K562 (cell line): Measurements from ENCODE around the gene YPEL2. TPM values are rescaled to one million over a fixed set of nuclear protein-coding genes. Genes with fewer than 3 reads are reported as not detected.

Source experiments
- ATAC-seq: fragments of 200-7000 bp; cut with Tn5 transposase; 3 replicates; pipeline ENCODE4 v1.9.1; 2020; ENCODE audit warnings: moderate library complexity
- BruUV-seq: library from RNA; stranded (reverse); fragments of 400-500 nt; replicated peaks from 2 replicates; lab custom pipeline; 2021; lab: Mats Ljungman, UMichigan
- CTCF ChIA-PET: fragments of 300-600 bp; formaldehyde crosslinking; extraction: SDS; loops from one replicate; lab custom pipeline; 2021; ENCODE audit warnings: low intra/inter-chr PET ratio; lab: Yijun Ruan, JAX
- POLR2A ChIA-PET: fragments of 300-600, 350-650 bp; sonication (Branson Sonifier 250); formaldehyde crosslinking; extraction: SDS; loops from one replicate; lab custom pipeline; 2021; ENCODE audit warnings: antibody characterized with exemption, inconsistent platforms; lab: Yijun Ruan, JAX
- DNase-seq, 4 experiments: peaks; one replicate each; pipeline versions ENCODE4 v3.0.0 to v3.0.0-alpha.2; 2011 to 2018; ENCODE audit warnings: low spot score in 3 of 4, mixed read lengths in 3 of 4; ENCODE audit errors: extremely low read depth in 1 of 4
- FAIRE-seq: peaks from 2 replicates; lab custom pipeline; 2011; peaks lifted over from hg19 to GRCh38; lab: Jason Lieb, UNC
- H2AFZ ChIP-seq: 2 replicates; pipeline ENCODE4 v1.6.0; 2011; ENCODE audit warnings: low read depth, low read length, control low read depth, inconsistent platforms
- H3K27ac ChIP-seq: fragments of 200-600 bp; 3 replicates; pipeline ENCODE4 v1.8.0; 2011; ENCODE audit warnings: low read depth, mild to moderate bottlenecking, control low read depth, inconsistent platforms, low read length, moderate library complexity, mixed read lengths; ENCODE audit errors: extremely low read depth
- H3K27me3 ChIP-seq, 2 experiments: fragments of 300-600 bp in 1 of 2; 2 replicates in 1 of 2; 3 replicates in 1 of 2; pipeline versions ENCODE4 v1.6.0 to v1.8.0; 2011; ENCODE audit warnings: inconsistent platforms in 2 of 2, low read length in 2 of 2, mild to moderate bottlenecking in 1 of 2, mixed read lengths in 1 of 2, moderate library complexity in 1 of 2; ENCODE audit not compliant: control insufficient read depth in 2 of 2, insufficient read depth in 2 of 2
- H3K36me3 ChIP-seq: fragments of 300-600 bp; 3 replicates; pipeline ENCODE4 v1.8.0; 2011; ENCODE audit warnings: mild to moderate bottlenecking, low read length, inconsistent platforms; ENCODE audit not compliant: control insufficient read depth, insufficient read depth
- H3K4me1 ChIP-seq, 2 experiments: fragments of 200-600 bp in 1 of 2; replicated peaks in 1 of 2; 2 replicates in 1 of 2; 3 replicates in 1 of 2; pipeline versions ENCODE4 v1.5.1 to v1.8.0; 2011; ENCODE audit warnings: inconsistent platforms in 2 of 2, low read length in 2 of 2, mild to moderate bottlenecking in 1 of 2, mixed read lengths in 1 of 2, moderate library complexity in 1 of 2; ENCODE audit not compliant: control insufficient read depth in 2 of 2, insufficient read depth in 2 of 2
- H3K4me2 ChIP-seq: 2 replicates; pipeline ENCODE4 v1.6.1; 2011; ENCODE audit warnings: low read length, control low read depth, inconsistent platforms, mixed read lengths; ENCODE audit not compliant: insufficient read depth
- H3K4me3 ChIP-seq: fragments of 200-600 bp; sonication (generic), shearing (Covaris generic); 2 replicates; pipeline ENCODE4 v1.5.1; 2016; ENCODE audit warnings: control low read depth, inconsistent platforms
- H3K79me2 ChIP-seq: fragments of 200-600 bp; 3 replicates; pipeline ENCODE4 v1.8.0; 2011; ENCODE audit warnings: low read length, inconsistent platforms; ENCODE audit not compliant: control insufficient read depth, insufficient read depth
- H3K9ac ChIP-seq, 2 experiments: 2 replicates each; pipeline versions ENCODE4 v1.6.0 to v1.6.1; 2011; ENCODE audit warnings: low read depth in 2 of 2, low read length in 2 of 2, control low read depth in 1 of 2, inconsistent platforms in 1 of 2, mild to moderate bottlenecking in 1 of 2, mixed read lengths in 1 of 2; ENCODE audit not compliant: insufficient read depth in 1 of 2
- H3K9me1 ChIP-seq: one replicate; pipeline ENCODE4 v1.6.0; 2011; ENCODE audit warnings: inconsistent platforms, mild to moderate bottlenecking, low read length, moderate library complexity; ENCODE audit not compliant: control insufficient read depth, insufficient read depth
- H3K9me3 ChIP-seq: replicated peaks from 2 replicates; pipeline ENCODE4 v1.5.1; 2011; ENCODE audit warnings: low read depth, low read length, inconsistent platforms; ENCODE audit not compliant: control insufficient read depth, insufficient read depth
- H4K20me1 ChIP-seq: replicated peaks from 2 replicates; pipeline ENCODE4 v1.6.1; 2011; ENCODE audit warnings: low read length, inconsistent platforms, mixed read lengths; ENCODE audit not compliant: control insufficient read depth, insufficient read depth
- CEBPB ChIP-seq: fragments of 450-650 bp; IDR thresholded peaks from 2 replicates; pipeline ENCODE4 v1.6.1; 2016; ENCODE audit warnings: missing genetic modification characterization, missing compliant biosample characterization
- CEBPG ChIP-seq, 3 experiments: fragments of 200-800 bp in 1 of 3; sonication (Bioruptor generic) in 1 of 3; sonication (generic) in 1 of 3; formaldehyde crosslinking in 1 of 3; IDR thresholded peaks in 2 of 3; conservative IDR thresholded peaks in 1 of 3; 2 replicates each; pipeline versions ENCODE4 v1.6.1 to v1.8.0; 2016 to 2022; ENCODE audit warnings: missing compliant biosample characterization in 2 of 3, missing genetic modification characterization in 2 of 3, mild to moderate bottlenecking in 1 of 3, missing genetic modification reagents in 1 of 3
- DPF2 ChIP-seq: fragments of 450-650 bp; IDR thresholded peaks from 2 replicates; pipeline ENCODE4 v1.6.1; 2016
- FOSL1 ChIP-seq: fragments of 200-800 bp; sonication (Bioruptor generic); conservative IDR thresholded peaks from 2 replicates; pipeline ENCODE4 v1.6.1; 2016; ENCODE audit warnings: missing genetic modification characterization, missing compliant biosample characterization
- KDM1A ChIP-seq, 2 experiments: fragments of 450-650 bp; IDR thresholded peaks; 2 replicates each; pipeline ENCODE4 v1.6.1; 2016; ENCODE audit warnings: mild to moderate bottlenecking in 2 of 2
- MEIS2 ChIP-seq: fragments of 450-650 bp; IDR thresholded peaks from 2 replicates; pipeline ENCODE4 v1.6.1; 2014; ENCODE audit warnings: mild to moderate bottlenecking; ENCODE audit not compliant: partially characterized antibody
- MTA1 ChIP-seq: fragments of 450-650 bp; IDR thresholded peaks from 2 replicates; pipeline ENCODE4 v1.6.1; 2017; ENCODE audit warnings: borderline replicate concordance
- RBM39 ChIP-seq: fragments of 200-400 bp; formaldehyde crosslinking; optimal IDR thresholded peaks from 2 replicates; pipeline ENCODE3; 2018; ENCODE audit warnings: low read depth, low read length
- WGBS: fragments of 100-300 bp; shearing (Covaris generic); methylation state at CpG from one replicate; pipeline ENCODE4 v1.1.6; 2016; ENCODE audit warnings: low coverage, mixed read lengths; ENCODE audit not compliant: insufficient coverage; ENCODE audit errors: missing lambda C conversion rate; 5-methylcytosine and 5-hydroxymethylcytosine counted together
- in situ Hi-C: fragments of 300-500 bp; cut with MboI; formaldehyde crosslinking; loops from 4 replicates; pipeline ENCODE4 v1.15.0; 2018; ENCODE audit warnings: inconsistent platforms, mixed read lengths
- intact Hi-C: fragments of 100-400 bp; cut with micrococcal nuclease; formaldehyde crosslinking; loops from 2 replicates; pipeline ENCODE4 v1.14.2; 2022
- polyA plus RNA-seq, 8 experiments: library from polyadenylated mRNA; depleted of rRNA in 4 of 8; stranded (reverse) in 5 of 8; unstranded in 3 of 8; fragments of >200 nt; fragmentation: Nextera tagmentation in 2 of 8; fragmentation: Illumina TruSeq in 1 of 8; extraction: Ambion mirVana in 2 of 8; extraction: Trizol in 1 of 8; gene quantifications; 2 replicates each; pipeline versions ENCODE4 v1.2.1 to v1.2.3, GENCODE V29; 2011 to 2014; ENCODE audit warnings: inconsistent platforms in 1 of 8, missing spikeins in 1 of 8
- total RNA-seq, 7 experiments: library from RNA; depleted of rRNA in 6 of 7; stranded (reverse); fragments of >200 nt in 6 of 7; fragmentation: Illumina TruSeq in 2 of 7; extraction: Trizol in 2 of 7; gene quantifications; 2 replicates each; pipeline versions ENCODE4 v1.2.1 to v1.2.3, GENCODE V29; 2011 to 2021; ENCODE audit warnings: low replicate concordance in 1 of 7
- TF ChIP-seq, protein P1 (sequence below), 2 experiments: IDR thresholded peaks in 1 of 2; conservative IDR thresholded peaks in 1 of 2; 2 replicates each; pipeline ENCODE4 v1.6.1; 2016; ENCODE audit warnings: low read depth in 2 of 2, mild to moderate bottlenecking in 1 of 2, missing compliant biosample characterization in 1 of 2, missing genetic modification characterization in 1 of 2, moderate library complexity in 1 of 2
- TF ChIP-seq, protein P2 (sequence below), 2 experiments: fragments of 150-350 bp in 1 of 2; IDR thresholded peaks; 2 replicates each; pipeline ENCODE4 v1.6.1; 2012 to 2016; ENCODE audit warnings: low read depth in 2 of 2, low read length in 2 of 2, mild to moderate bottlenecking in 1 of 2, moderate library complexity in 1 of 2
- TF ChIP-seq, protein P3 (sequence below): fragments of 450-650 bp; IDR thresholded peaks from 2 replicates; pipeline ENCODE4 v1.6.1; 2016

The YPEL2 gene
- total and polyA plus RNA-seq, 9 of the 15 experiments (the other 6 are each of a cell fraction or from before 2014, with no cell fraction given), result 0.11 to 2.4 (median 0.47) TPM

DNA sequence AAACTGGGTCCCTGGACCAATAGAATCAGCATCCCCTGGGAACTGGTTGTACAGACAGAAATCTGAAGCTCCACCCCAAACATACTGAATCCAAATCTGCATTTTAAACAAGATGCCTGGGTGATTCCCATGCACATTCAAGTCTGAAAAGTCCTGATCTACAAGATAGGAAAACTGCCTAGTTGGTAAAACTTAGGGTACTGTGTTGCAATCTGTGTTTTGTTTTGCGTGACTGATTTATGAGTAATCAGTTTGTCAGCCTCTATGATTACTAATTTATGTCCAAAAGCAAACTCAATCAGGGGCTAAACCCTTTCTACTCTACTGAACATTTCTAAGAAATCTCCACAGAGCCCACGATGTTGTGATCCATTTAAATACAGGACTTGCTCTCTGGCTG is 103.8 kb downstream of the YPEL2 start:
- Histone ChIP-seq H3K27ac (no peak overlapping the region), H2AFZ (no peak overlapping the region), H3K9ac (no peak overlapping the region), H4K20me1 (no peaks in the 10 kb centered on the region), H3K27me3 (peaks cover 12 to 19% of the 10 kb centered on the region in 2 experiments; a peak in 4 of 5 replicates), H3K79me2 (no peaks in the 10 kb centered on the region), H3K9me1 (no peaks in the 10 kb centered on the region), H3K4me2 (no peak overlapping the region), H3K4me1 (no peaks in the 10 kb centered on the region), H3K4me3 (no peak overlapping the region), H3K36me3 (no peaks in the 10 kb centered on the region), H3K9me3 (no peaks in the 10 kb centered on the region)
- BruUV-seq, result no TSS peak
- no peak for ATAC-seq
- ChIA-PET POLR2A (no interaction called here), CTCF (interaction anchor here (0.6 kb wide), 2 partner anchors 129 to 723 kb away, joined by 3 to 4 read pairs; no protein-coding TSS in a partner anchor)
- TF ChIP-seq FOSL1 (tag), result peak; percentile 46; the same call in 1 of the 2 replicates
- TF ChIP-seq, protein P1, sequence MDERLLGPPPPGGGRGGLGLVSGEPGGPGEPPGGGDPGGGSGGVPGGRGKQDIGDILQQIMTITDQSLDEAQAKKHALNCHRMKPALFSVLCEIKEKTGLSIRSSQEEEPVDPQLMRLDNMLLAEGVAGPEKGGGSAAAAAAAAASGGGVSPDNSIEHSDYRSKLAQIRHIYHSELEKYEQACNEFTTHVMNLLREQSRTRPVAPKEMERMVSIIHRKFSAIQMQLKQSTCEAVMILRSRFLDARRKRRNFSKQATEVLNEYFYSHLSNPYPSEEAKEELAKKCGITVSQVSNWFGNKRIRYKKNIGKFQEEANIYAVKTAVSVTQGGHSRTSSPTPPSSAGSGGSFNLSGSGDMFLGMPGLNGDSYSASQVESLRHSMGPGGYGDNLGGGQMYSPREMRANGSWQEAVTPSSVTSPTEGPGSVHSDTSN (CRISPR knock-in tag; IDR thresholded peaks at IDR 0.05; ENCODE audit: low read depth), result no peak
- TF ChIP-seq, protein P1 (tag; conservative IDR thresholded peaks at IDR 0.05; ENCODE audit: low read depth), result peak; percentile 44; the same call in 1 of the 2 replicates
- no peak for TF ChIP-seq RBM39
- no peak for TF ChIP-seq CEBPG (CRISPR knock-in tag; IDR thresholded peaks at IDR 0.05)
- TF ChIP-seq CEBPG (tag; conservative IDR thresholded peaks at IDR 0.05 in 1 of 2, IDR thresholded peaks at IDR 0.05 in 1 of 2), result peak; percentile 49 to 86
- TF ChIP-seq KDM1A (IDR thresholded peaks at IDR 0.05), result peak; percentile 36 to 64; a peak in 2 of 4 replicates
- TF ChIP-seq CEBPB (tag), result peak; percentile 54
- TF ChIP-seq, protein P2, sequence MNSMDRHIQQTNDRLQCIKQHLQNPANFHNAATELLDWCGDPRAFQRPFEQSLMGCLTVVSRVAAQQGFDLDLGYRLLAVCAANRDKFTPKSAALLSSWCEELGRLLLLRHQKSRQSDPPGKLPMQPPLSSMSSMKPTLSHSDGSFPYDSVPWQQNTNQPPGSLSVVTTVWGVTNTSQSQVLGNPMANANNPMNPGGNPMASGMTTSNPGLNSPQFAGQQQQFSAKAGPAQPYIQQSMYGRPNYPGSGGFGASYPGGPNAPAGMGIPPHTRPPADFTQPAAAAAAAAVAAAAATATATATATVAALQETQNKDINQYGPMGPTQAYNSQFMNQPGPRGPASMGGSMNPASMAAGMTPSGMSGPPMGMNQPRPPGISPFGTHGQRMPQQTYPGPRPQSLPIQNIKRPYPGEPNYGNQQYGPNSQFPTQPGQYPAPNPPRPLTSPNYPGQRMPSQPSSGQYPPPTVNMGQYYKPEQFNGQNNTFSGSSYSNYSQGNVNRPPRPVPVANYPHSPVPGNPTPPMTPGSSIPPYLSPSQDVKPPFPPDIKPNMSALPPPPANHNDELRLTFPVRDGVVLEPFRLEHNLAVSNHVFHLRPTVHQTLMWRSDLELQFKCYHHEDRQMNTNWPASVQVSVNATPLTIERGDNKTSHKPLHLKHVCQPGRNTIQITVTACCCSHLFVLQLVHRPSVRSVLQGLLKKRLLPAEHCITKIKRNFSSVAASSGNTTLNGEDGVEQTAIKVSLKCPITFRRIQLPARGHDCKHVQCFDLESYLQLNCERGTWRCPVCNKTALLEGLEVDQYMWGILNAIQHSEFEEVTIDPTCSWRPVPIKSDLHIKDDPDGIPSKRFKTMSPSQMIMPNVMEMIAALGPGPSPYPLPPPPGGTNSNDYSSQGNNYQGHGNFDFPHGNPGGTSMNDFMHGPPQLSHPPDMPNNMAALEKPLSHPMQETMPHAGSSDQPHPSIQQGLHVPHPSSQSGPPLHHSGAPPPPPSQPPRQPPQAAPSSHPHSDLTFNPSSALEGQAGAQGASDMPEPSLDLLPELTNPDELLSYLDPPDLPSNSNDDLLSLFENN (IDR thresholded peaks at IDR 0.05; ENCODE audit: low read depth in 2 of 2, low read length in 2 of 2), result no peak
- no peak for TF ChIP-seq DPF2
- TF ChIP-seq, protein P3, sequence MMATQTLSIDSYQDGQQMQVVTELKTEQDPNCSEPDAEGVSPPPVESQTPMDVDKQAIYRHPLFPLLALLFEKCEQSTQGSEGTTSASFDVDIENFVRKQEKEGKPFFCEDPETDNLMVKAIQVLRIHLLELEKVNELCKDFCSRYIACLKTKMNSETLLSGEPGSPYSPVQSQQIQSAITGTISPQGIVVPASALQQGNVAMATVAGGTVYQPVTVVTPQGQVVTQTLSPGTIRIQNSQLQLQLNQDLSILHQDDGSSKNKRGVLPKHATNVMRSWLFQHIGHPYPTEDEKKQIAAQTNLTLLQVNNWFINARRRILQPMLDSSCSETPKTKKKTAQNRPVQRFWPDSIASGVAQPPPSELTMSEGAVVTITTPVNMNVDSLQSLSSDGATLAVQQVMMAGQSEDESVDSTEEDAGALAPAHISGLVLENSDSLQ, result peak; percentile 35; the same call in 1 of the 2 replicates
- peak; percentile 83 for TF ChIP-seq MEIS2
- no peak for TF ChIP-seq MTA1
- intact Hi-C loops (no loop called here), in situ Hi-C loops (loop anchor here (5.0 kb wide), 2 partner anchors 123 to 213 kb away; partner anchors contain the start of gene GDPD1)
- no peak for FAIRE-seq
- WGBS, result 0% methylated on average over 2 of the region's 2 CpGs
- no peak for DNase-seq
